NCI-H187 treated with DMSO at 0.1 percent for 48 hours (cell line): ENCODE measurements around the gene QPCT.
"Not testable (repeated sequence)": the region's sequence is repeated elsewhere in the genome, so short reads cannot be mapped to it uniquely, and the experiment has no call there.

Source experiments
- DNase-seq: peaks from one replicate; lab custom pipeline; 2025; lab: John Stamatoyannopoulos, UW

The QPCT gene

GRCh38 chr2:37391711-37392110 is 47.3 kb downstream of the QPCT start:
- no peak for DNase-seq

GRCh38 chr2:37392428-37392827 is 48.0 kb downstream of the QPCT start:
- DNase-seq, result no peak

GRCh38 chr2:37394263-37394662 is 49.8 kb downstream of the QPCT start:
- no peak for DNase-seq

- DNase-seq, result no peak
Observed at GRCh38 chr2:37394796-37395555, 50.5 kb downstream of the QPCT start.

GRCh38 chr2:37396890-37397565 is 52.6 kb downstream of the QPCT start:
- no peak for DNase-seq

GRCh38 chr2:37398990-37399389 is 54.6 kb downstream of the QPCT start:
- no peak for DNase-seq

- no peak for DNase-seq
Observed at GRCh38 chr2:37400041-37400440, 55.6 kb downstream of the QPCT start.

- no peak for DNase-seq
Observed at GRCh38 chr2:37402636-37403035, 58.2 kb downstream of the QPCT start.

- no peak for DNase-seq
Observed at GRCh38 chr2:37405781-37406180, 61.4 kb downstream of the QPCT start.

- DNase-seq, result no peak
Observed at GRCh38 chr2:37412231-37412630, 67.8 kb downstream of the QPCT start.

- DNase-seq, result not testable (repeated sequence)
Observed at GRCh38 chr2:37413911-37414469, 69.6 kb downstream of the QPCT start.

GRCh38 chr2:37414470-37414949 is 70.1 kb downstream of the QPCT start:
- DNase-seq, result peak; percentile 29

GRCh38 chr2:37415128-37415820 is 70.8 kb downstream of the QPCT start:
- DNase-seq, result no peak

- no peak for DNase-seq
Observed at GRCh38 chr2:37417321-37417720, 72.9 kb downstream of the QPCT start.

- no peak for DNase-seq
Observed at GRCh38 chr2:37418956-37419355, 74.5 kb downstream of the QPCT start.

GRCh38 chr2:37421686-37422085 is 77.3 kb downstream of the QPCT start:
- no peak for DNase-seq

- no peak for DNase-seq
Observed at GRCh38 chr2:37422816-37423215, 78.4 kb downstream of the QPCT start.
